Adrenal gland (tissue), 12 donors: ENCODE measurements around the gene LBX2. TPM values are rescaled to one million over a fixed set of nuclear protein-coding genes. Genes with fewer than 3 reads are reported as not detected.

Experiments
- DNase-seq, 7 donors: peaks; one replicate each; pipeline ENCODE4 v3.0.0-alpha.2; 2019 to 2020
- H3K27ac ChIP-seq, 5 donors: fragments of 200-600 bp; sonication (generic) in 4 of 5; 1 replicate in 3 of 5; 2 replicates in 2 of 5; pipeline versions ENCODE4 v1.5.1 to v1.8.0; 2016 to 2020; ENCODE audit warnings: mild to moderate bottlenecking in 1 of 5
- H3K27me3 ChIP-seq: fragments of 200-600 bp; 2 replicates; pipeline ENCODE4 v1.8.0; 2021
- H3K36me3 ChIP-seq, 2 donors: fragments of 200-600 bp; replicated peaks in 1 of 2; 1 replicate in 1 of 2; 2 replicates in 1 of 2; pipeline versions ENCODE4 v1.5.1 to v1.8.0; 2018 to 2022
- H3K4me1 ChIP-seq, 2 donors: fragments of 200-600 bp; replicated peaks in 1 of 2; 1 replicate in 1 of 2; 2 replicates in 1 of 2; pipeline versions ENCODE4 v1.5.1 to v1.8.0; 2018 to 2021
- H3K4me3 ChIP-seq, 4 donors: fragments of 200-600 bp; sonication (generic) in 3 of 4; one replicate each; pipeline ENCODE4 v1.5.1; 2016 to 2018
- H3K9me3 ChIP-seq, 3 donors: fragments of 200-600 bp; sonication (generic) in 1 of 3; replicated peaks in 1 of 3; 1 replicate in 2 of 3; 2 replicates in 1 of 3; pipeline versions ENCODE4 v1.5.1 to v1.8.0; 2016 to 2021
- CTCF ChIP-seq, 6 experiments: fragments of 450-650 bp in 4 of 6; fragments of 200-600 bp in 2 of 6; sonication (generic) in 1 of 6; IDR thresholded peaks; 1 replicate in 5 of 6; 2 replicates in 1 of 6; pipeline versions ENCODE4 v1.5.1 to v1.8.0; 2016 to 2021; ENCODE audit warnings: antibody characterized with exemption in 6 of 6, mild to moderate bottlenecking in 2 of 6, moderate library complexity in 1 of 6
- POLR2A ChIP-seq, 2 donors: fragments of 450-650 bp; IDR thresholded peaks; one replicate each; pipeline ENCODE4 v1.6.1; 2017; ENCODE audit warnings: antibody characterized with exemption in 2 of 2, mild to moderate bottlenecking in 2 of 2, moderate library complexity in 1 of 2
- WGBS, 4 donors: extraction: QIAGEN DNeasy Blood & Tissue Kit in 2 of 4; methylation state at CpG; one replicate each; pipeline versions ENCODE4 v1.1.5 to v1.1.7; 2013 to 2017; 5-methylcytosine and 5-hydroxymethylcytosine counted together
- intact Hi-C, 2 donors: fragments of 100-400 bp; cut with DNase I; formaldehyde crosslinking; loops; one replicate each; pipeline versions ENCODE4 v1.14.1 to v1.15.0; 2022 to 2023
- polyA plus RNA-seq, 3 donors: library from polyadenylated mRNA; stranded (reverse); fragments of 200-250 nt in 2 of 3; fragments of 350-450 nt in 1 of 3; fragmentation: Illumina TruSeq in 1 of 3; extraction: RNeasy Lipid Tissue Mini Kit (QIAGEN cat#74804) in 1 of 3; gene quantifications; one replicate each; pipeline ENCODE4 v1.2.3, GENCODE V29; 2013 to 2014
- total RNA-seq, 9 donors: library from RNA; depleted of rRNA in 4 of 9; stranded (reverse); fragments of >200 nt in 4 of 9; fragments of 120-200 nt in 1 of 9; fragmentation: NEBNext Ultra II Directional in 1 of 9; extraction: Animal tissue kit (Norgen Biotek cat#: 25700) in 1 of 9; gene quantifications; one replicate each; pipeline versions ENCODE4 v1.1.0 to v1.2.4, GENCODE V29; 2013 to 2023
- donor health status: healthy with polysubstance abuse.
- donor health status: Bipolar disorder and iron deficiency.
- donor health status: DM: yes; HTN: yes; CAD: no.
- donor health status: DM: no; HTN: no; CAD: no.
- donor health status: DM: no; HTN: no; CAD: no.
- donor health status: DM: yes; HTN: yes; CAD: no.

LBX2 gene
- total and polyA plus RNA-seq, 12 donors = 0.18 to 2.0 (median 0.71) TPM; not detected in 2

- no peak for TF ChIP-seq CTCF (IDR thresholded peaks at IDR 0.05)
- TF ChIP-seq POLR2A (IDR thresholded peaks at IDR 0.05) = no peak
- Histone ChIP-seq H3K4me3 (no peak overlapping the region), H3K27ac (no peak overlapping the region), H3K27me3 (no peaks in the 10 kb centered on the region), H3K4me1 (no peaks in the 10 kb centered on the region), H3K36me3 (no peaks in the 10 kb centered on the region), H3K9me3 (no peaks in the 10 kb centered on the region)
- WGBS, 4 donors = 70 to 85% (median 80%) methylated on average over 1 of the region's 1 CpG
- no peak for DNase-seq
- intact Hi-C loops = no loop called here
These were observed 43.6 kb upstream of the LBX2 start for GRCh38 chr2:74542978-74543377.

- Histone ChIP-seq H3K27ac (no peak overlapping the region), H3K36me3 (no peaks in the 10 kb centered on the region), H3K9me3 (no peaks in the 10 kb centered on the region), H3K4me1 (no peaks in the 10 kb centered on the region), H3K4me3 (no peak overlapping the region), H3K27me3 (no peaks in the 10 kb centered on the region)
- intact Hi-C loops = no loop called here
- peak in 2 of 7 donors; percentile 29 to 55 for DNase-seq
- 50 to 57% (median 56%) methylated on average over 5 of the region's 5 CpGs for WGBS, 4 donors
- TF ChIP-seq POLR2A (IDR thresholded peaks at IDR 0.05) (no peak), CTCF (IDR thresholded peaks at IDR 0.05) (no peak)
These were observed 40.9 kb upstream of the LBX2 start for GRCh38 chr2:74540291-74540690.

GRCh38 chr2:74538881-74539339, 39.5 kb upstream of the LBX2 start:
- intact Hi-C loops = no loop called here
- WGBS, 4 donors = 62 to 77% (median 70%) methylated on average over 7 of the region's 7 CpGs
- H3K4me1 ChIP-seq = no peaks in the 10 kb centered on the region
- H3K9me3 ChIP-seq = no peaks in the 10 kb centered on the region
- no peak overlapping the region for H3K4me3 ChIP-seq
- TF ChIP-seq POLR2A (IDR thresholded peaks at IDR 0.05) (no peak), CTCF (IDR thresholded peaks at IDR 0.05) (no peak)
- H3K27ac ChIP-seq = no peak overlapping the region
- DNase-seq = no peak
- H3K36me3 ChIP-seq = no peaks in the 10 kb centered on the region
- no peaks in the 10 kb centered on the region for H3K27me3 ChIP-seq

GRCh38 chr2:74537140-74537539, 37.7 kb upstream of the LBX2 start:
- intact Hi-C loops = no loop called here
- TF ChIP-seq CTCF (IDR thresholded peaks at IDR 0.05) (no peak), POLR2A (IDR thresholded peaks at IDR 0.05) (no peak)
- DNase-seq = no peak
- no peaks in the 10 kb centered on the region for H3K9me3 ChIP-seq
- H3K27me3 ChIP-seq = no peaks in the 10 kb centered on the region
- peaks cover 0 to 13% of the 10 kb centered on the region in 2 donors for H3K36me3 ChIP-seq
- H3K4me1 ChIP-seq = no peaks in the 10 kb centered on the region
- 65 to 76% (median 70%) methylated on average over 4 of the region's 4 CpGs for WGBS, 4 donors
- H3K27ac ChIP-seq = no peak overlapping the region
- H3K4me3 ChIP-seq = no peak overlapping the region
